EL (cell line): Measurements from ENCODE around the gene TRIM2.

ENCODE experiments used
- DNase-seq: peaks from one replicate; pipeline ENCODE4 v3.0.0-alpha.2; 2016

The TRIM2 gene

GRCh38 chr4:153290134-153290533 is 85.9 kb downstream of the TRIM2 start:
- DNase-seq, result no peak

- no peak for DNase-seq
Observed at GRCh38 chr4:153291562-153291961, 87.3 kb downstream of the TRIM2 start.

DNA sequence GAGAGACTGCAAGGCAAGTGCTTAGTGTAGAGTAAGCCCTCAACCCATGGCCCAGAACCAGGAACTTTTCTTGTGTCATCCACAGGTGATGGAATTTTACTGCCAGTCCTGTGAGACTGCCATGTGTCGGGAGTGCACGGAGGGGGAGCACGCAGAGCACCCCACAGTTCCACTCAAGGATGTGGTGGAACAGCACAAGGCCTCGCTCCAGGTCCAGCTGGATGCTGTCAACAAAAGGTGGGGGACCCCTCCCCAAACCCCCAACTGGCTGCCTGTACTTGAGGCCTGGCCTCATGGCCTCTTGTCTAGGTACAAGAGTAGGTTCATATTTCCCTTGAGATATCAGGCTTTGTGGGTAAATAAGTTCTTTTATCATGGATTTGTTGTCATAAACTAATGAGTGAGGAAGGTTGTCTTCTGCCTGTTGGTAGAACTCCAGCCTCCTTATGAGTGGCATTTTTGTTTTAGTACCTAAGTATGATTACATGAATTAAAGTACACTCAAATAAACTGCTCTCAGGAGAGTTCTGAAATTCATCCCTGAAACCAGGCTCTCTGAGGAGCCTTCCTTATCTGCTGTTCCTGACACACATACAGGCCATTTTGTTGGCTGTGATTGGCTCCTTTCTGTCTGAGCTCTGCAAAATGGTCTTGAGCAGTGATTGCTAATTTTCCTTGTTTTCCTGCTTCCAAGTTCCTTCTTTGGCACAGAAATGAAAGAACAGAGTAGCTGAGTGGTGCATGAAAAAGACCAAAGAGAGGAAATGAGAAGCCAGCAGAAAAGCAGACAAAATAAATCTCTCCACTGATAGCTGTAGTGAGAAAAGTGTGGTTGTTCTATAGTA is 88.9 kb downstream of the TRIM2 start:
- DNase-seq, result no peak

- no peak for DNase-seq
Observed at GRCh38 chr4:153293742-153294057, 89.5 kb downstream of the TRIM2 start.

DNA sequence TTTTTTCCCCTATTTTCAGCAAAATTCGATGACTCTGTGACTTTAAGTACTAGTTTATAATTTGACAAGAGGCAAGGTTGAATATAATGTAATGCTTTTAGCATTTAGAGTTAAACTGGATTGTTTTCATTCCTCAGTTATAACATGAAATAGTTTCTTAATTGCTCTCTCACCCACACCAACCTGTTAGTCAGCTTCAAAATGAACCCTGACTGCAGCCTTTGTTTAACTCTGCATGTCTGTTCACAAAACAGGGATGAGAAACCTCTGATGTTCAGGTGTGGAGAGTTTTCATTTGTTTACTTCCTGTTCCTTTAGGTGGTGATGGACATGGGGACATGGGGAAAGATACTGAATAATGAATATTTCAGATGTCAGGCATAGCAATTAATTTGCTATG is 90.4 kb downstream of the TRIM2 start:
- peak; percentile 3 for DNase-seq

GRCh38 chr4:153295131-153295755 is 91.0 kb downstream of the TRIM2 start:
- no peak for DNase-seq

- peak; percentile 42 for DNase-seq
Observed at GRCh38 chr4:153296040-153296823, 92.0 kb downstream of the TRIM2 start.

DNA sequence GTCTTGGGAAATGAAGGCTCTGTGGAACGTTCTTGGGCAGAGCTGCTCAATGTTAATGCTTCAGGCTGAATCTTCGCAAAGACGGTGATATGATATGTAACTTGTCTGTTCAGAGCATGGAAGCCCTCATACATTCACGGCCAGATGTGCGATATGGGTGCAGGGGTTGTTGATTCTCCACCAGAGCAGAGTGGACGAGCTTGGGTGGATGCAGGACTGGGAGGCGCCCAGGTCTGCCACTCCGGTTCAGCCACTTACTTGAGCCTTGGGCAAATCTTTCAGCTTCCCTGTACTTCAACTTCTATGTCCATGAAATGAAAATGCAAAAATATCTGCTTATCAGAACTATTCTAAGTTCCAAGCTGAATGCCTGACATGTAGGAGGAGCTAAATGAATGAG is 92.9 kb downstream of the TRIM2 start:
- DNase-seq, result no peak

- no peak for DNase-seq
Observed at GRCh38 chr4:153310793-153311192, 106.5 kb downstream of the TRIM2 start.

DNA sequence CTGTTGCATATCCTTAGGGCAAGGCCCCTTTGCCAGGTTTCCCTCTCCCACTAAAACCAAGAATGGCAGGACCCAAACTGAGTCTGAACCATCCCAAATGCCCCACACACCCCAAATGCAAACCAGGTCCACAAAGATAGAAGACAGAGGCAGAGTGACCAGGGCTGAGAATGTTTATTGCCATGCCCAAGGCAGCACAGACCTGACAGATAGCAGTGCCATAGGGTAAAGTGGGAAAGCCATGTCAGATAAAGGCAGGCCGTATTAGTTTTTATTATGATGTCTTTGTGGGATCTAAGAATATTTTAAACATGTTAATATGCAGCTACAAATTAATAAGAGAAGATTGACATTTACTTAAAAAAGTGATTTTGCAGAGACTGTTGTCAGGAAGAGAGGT is 110.7 kb downstream of the TRIM2 start:
- no peak for DNase-seq

DNA sequence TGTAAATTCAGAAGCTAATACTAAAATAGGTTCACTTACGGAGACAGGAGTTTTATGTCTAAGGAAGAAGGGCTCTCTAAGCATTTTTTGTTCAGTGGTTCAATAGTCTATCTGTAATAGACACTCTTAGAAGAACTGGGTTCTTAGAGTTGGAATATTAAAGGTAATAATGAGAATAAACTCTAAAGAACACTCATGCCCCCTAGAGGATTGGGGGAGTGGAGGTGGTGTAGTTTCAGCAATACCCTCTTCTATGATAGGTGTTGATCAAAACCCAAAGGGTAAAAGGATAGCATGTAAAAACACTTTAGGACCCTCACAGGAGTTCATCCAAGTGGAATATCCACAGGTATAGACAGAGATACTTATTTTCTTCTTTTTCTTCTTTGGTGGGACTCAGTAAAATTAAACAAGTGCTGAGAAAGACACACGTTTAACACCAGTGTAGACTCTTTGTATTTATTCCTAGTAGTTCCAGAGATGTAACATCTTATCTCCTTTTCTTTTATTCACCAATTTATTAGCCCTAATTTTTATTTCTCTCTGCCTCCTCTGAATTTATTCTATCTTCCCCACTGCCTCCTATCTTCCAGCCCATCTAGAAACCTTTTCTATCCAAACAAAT is 114.6 kb downstream of the TRIM2 start:
- peak; percentile 48 for DNase-seq

DNA sequence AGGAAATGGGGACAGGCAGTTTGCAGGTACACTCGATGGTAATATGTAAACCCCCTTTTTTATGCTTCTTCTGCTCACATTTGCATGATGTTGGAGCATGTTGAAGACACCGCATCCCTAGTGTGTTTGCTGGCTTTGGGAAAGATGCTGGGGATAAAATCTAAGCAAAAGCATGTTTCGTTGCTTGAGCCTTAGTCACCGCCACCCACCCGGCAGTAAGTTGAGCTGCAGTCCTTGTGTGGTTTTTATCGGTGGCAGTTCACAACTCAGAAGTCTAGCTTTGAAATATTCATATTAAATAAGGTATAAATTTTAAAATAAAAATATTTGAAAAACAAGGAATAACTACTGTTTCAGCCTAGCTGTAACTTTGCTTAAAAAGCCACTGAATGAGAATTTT is 118.5 kb downstream of the TRIM2 start:
- no peak for DNase-seq

- no peak for DNase-seq
Observed at GRCh38 chr4:153324046-153324445, 119.8 kb downstream of the TRIM2 start.

GRCh38 chr4:153325558-153325957 is 121.3 kb downstream of the TRIM2 start:
- no peak for DNase-seq

- no peak for DNase-seq
Observed at GRCh38 chr4:153326513-153326912, 122.3 kb downstream of the TRIM2 start.

- DNase-seq, result no peak
Observed at GRCh38 chr4:153327247-153327646, 123.0 kb downstream of the TRIM2 start.

- no peak for DNase-seq
Observed at GRCh38 chr4:153332936-153333335, 128.7 kb downstream of the TRIM2 start.

GRCh38 chr4:153333874-153334273 is 129.6 kb downstream of the TRIM2 start:
- no peak for DNase-seq

DNA sequence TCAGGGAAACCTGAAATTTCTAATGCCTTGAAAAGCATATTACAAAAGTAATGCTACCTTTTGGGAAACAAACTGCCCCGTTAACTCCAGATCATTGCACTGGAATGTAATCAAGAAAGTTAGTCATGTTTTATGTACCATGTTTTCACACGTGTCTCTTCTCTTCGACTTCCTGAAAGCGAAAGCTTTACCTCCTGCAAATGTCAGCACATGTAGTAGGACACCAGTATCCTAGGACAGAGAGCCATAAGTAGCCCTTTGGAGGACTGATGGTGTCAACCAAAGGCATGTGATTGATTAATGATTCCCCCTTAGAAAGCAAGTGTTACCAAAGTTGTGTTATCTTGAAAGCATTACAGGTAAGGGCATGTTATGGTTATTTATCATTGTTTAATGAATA is 131.4 kb downstream of the TRIM2 start:
- peak; percentile 20 for DNase-seq

DNA sequence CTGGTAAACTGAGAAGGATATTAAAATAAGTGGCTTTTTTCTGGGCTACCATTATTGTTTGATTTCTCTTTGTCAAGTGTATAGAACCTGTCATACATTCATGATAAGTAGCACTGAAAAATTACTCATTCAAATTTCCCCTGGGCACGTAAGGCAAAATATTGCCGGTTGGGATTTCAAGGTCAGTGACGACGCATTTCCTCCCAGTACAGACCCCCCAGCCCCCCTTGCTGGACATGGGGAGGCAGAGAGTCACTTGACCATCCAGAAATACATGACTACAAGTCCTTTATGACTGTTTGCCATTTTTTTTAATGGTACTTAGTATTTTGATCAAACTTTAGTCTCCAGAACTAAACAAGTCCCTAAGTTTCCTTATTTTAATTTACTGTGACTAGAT is 133.4 kb downstream of the TRIM2 start:
- no peak for DNase-seq

GRCh38 chr4:153341575-153342090 is 137.4 kb downstream of the TRIM2 start:
- DNase-seq, result peak; percentile 57

DNA sequence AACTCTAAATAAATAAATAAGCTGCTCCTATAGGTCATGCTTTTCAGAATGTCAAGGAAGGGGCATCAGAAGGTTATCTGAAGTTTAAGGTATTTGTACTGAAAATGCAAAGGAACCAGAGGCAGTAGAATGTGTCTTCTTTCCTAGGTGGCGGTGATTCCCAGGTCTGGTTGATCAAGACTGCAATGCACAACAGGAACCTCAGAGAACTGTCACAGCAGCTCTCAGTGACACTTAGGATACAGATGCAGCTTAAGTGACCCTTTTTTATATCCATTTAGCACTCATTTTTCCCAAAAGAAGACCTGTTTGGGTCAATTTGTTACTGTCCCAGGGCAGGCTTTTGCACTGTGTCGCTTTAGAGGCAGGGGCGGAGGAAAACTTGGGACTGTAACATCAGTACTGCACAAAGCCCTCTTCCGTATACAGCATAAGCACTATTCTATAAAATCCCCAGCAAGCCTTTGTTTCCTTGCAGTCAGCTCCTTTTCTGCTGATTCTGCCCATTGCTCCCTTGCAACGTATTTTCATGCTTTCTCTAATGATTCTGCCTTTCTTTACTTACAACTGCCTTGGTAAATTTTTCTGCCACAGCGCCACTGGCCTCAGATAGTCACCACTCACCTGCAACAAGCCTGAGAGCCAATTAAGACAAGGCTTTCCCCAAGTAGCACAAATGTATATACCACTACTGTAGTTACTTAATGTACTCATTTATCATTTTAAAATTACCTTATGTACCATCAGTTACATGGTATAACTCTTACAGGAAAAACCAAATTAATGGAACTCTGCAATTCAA is 138.7 kb downstream of the TRIM2 start:
- no peak for DNase-seq
